Measurements from ENCODE around the gene SDCCAG8.

SDCCAG8 gene

DNA sequence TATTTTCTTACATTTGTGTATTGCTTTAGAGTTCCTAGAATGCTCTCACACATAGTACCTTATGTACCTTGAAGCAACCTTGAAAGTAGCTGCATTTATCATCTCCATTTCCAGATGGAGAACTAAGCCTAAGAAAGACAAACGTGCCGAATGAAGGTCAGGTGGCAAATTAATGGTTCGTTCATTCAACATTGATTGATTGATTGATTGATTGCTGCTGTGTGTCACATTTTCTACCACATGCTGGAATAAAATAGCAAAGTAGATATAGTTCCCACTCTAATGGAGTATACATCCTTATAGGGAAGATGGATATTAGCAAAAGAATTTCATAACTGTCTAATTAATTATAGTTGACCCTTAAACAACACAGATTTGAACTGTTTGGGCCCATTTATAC lies 172.2 kb downstream of the SDCCAG8 start:
- Histone ChIP-seq H3K27ac (no peak overlapping the region), H3K4me2 (ENCODE audit: low read length) (no peak overlapping the region), H3K27me3 (ENCODE audit: control insufficient read depth, insufficient read depth, low read length) (no peaks in the 10 kb centered on the region), H2AFZ (no peak overlapping the region), H3K9ac (no peak overlapping the region), H3K79me2 (no peaks in the 10 kb centered on the region), H3K4me1 (no peaks in the 10 kb centered on the region), H3K4me3 (ENCODE audit: low read depth, low read length) (no peak overlapping the region), H3K36me3 (ENCODE audit: control insufficient read depth, insufficient read depth, low read length) (no peaks in the 10 kb centered on the region), H3K9me3 (ENCODE audit: control insufficient read depth, low read length) (no peaks in the 10 kb centered on the region)
- TF ChIP-seq, protein P1, sequence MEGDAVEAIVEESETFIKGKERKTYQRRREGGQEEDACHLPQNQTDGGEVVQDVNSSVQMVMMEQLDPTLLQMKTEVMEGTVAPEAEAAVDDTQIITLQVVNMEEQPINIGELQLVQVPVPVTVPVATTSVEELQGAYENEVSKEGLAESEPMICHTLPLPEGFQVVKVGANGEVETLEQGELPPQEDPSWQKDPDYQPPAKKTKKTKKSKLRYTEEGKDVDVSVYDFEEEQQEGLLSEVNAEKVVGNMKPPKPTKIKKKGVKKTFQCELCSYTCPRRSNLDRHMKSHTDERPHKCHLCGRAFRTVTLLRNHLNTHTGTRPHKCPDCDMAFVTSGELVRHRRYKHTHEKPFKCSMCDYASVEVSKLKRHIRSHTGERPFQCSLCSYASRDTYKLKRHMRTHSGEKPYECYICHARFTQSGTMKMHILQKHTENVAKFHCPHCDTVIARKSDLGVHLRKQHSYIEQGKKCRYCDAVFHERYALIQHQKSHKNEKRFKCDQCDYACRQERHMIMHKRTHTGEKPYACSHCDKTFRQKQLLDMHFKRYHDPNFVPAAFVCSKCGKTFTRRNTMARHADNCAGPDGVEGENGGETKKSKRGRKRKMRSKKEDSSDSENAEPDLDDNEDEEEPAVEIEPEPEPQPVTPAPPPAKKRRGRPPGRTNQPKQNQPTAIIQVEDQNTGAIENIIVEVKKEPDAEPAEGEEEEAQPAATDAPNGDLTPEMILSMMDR (IDR thresholded peaks at IDR 0.05), result no peak

DNA sequence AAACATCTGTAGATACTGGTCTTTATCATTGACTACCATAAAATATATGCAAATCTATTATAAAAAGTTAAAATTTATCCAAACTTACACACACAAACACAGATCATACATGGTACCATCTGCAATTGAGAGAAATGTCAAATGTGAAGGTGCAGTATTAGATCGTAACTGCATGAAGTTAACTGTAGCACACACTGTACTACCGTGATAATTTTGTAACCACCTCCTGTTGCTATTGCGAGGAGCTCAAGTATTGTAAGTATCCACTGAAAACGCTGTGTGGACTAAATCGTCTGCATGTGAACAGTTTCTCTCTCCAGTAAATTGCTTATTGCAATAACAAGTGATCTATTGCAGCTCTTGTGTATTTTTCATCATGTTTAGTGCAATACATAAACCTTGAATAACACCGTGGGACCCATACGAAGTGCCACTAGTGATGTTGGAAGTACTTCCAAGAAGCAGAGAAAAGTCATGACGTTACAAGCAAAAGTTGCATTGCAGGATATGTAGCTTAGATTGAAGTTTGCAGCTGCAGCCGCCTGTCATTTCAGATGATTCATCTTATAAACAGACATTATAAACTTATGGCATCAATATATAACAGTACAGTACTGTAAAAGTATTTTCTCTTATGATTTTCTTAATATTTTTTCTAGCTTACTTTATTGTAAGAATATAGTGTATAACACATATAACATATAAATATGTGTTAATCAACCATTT lies 172.9 kb downstream of the SDCCAG8 start:
- Histone ChIP-seq H3K36me3 (ENCODE audit: control insufficient read depth, insufficient read depth, low read length) (no peaks in the 10 kb centered on the region), H3K4me3 (ENCODE audit: low read depth, low read length) (no peak overlapping the region), H3K27ac (no peak overlapping the region), H3K27me3 (ENCODE audit: control insufficient read depth, insufficient read depth, low read length) (no peaks in the 10 kb centered on the region), H3K4me2 (ENCODE audit: low read length) (no peak overlapping the region), H3K79me2 (no peaks in the 10 kb centered on the region), H3K9me3 (ENCODE audit: control insufficient read depth, low read length) (no peaks in the 10 kb centered on the region), H3K9ac (no peak overlapping the region), H3K4me1 (peaks cover 4% of the 10 kb centered on the region), H2AFZ (no peak overlapping the region)
- TF ChIP-seq, protein P1 (IDR thresholded peaks at IDR 0.05), result no peak

DNA sequence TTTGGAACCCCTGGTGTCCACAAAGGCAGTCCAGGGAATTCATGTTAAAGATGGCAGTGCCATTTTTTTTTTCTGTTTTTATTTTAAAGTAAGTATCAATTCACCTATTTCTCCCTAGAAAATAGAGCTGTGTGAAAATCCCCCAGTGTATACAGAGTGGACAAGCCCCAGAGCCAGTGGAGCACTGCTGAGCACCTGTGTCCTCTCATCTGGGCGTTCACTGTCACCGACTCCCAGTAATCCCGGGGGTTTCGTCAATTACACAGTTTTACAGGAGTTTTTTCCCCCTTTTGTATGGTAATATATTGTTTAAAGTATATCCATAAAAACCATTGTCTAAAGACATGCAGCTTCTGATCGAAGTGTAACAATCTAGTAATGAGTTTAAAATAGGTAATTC lies 175.8 kb downstream of the SDCCAG8 start:
- H3K9ac ChIP-seq, result no peak overlapping the region

DNA sequence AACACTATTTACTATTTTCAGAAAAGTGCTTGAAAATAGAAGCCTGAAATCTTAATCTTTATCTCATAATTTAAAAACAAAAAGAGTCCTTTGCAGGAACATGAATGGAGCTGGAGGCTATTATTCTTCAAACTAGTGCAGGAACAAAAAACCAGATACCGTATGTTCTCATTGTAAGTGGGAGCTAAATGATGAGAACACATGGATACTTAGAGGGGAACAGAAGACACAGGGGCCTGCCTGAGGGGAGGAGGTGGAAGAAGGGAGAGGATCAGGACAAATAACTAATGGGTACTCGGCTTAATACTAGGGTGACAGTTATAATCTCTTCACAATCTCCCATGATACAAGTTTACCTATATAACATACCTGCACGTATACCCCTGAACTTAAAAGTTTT lies 176.3 kb downstream of the SDCCAG8 start:
- no peak overlapping the region for H3K9ac ChIP-seq
- H3K27me3 ChIP-seq (ENCODE audit: control insufficient read depth, insufficient read depth, low read length), result no peaks in the 10 kb centered on the region
- TF ChIP-seq, protein P1 (IDR thresholded peaks at IDR 0.05), result no peak
- no peaks in the 10 kb centered on the region for H3K9me3 ChIP-seq (ENCODE audit: control insufficient read depth, low read length)
- no peak overlapping the region for H3K4me3 ChIP-seq (ENCODE audit: low read depth, low read length)
- H3K79me2 ChIP-seq, result no peaks in the 10 kb centered on the region
- no peak overlapping the region for H3K4me2 ChIP-seq (ENCODE audit: low read length)
- H2AFZ ChIP-seq, result no peak overlapping the region
- peaks cover 4% of the 10 kb centered on the region for H3K4me1 ChIP-seq
- no peak overlapping the region for H3K27ac ChIP-seq
- H3K36me3 ChIP-seq (ENCODE audit: control insufficient read depth, insufficient read depth, low read length), result no peaks in the 10 kb centered on the region

More for the DNA sequence above, 175.8 kb downstream of the SDCCAG8 start:
- H3K36me3 ChIP-seq (ENCODE audit: control insufficient read depth, insufficient read depth, low read length), result no peaks in the 10 kb centered on the region
- no peaks in the 10 kb centered on the region for H3K79me2 ChIP-seq
- no peaks in the 10 kb centered on the region for H3K27me3 ChIP-seq (ENCODE audit: control insufficient read depth, insufficient read depth, low read length)
- no peak overlapping the region for H3K4me3 ChIP-seq (ENCODE audit: low read depth, low read length)
- peaks cover 4% of the 10 kb centered on the region for H3K4me1 ChIP-seq
- TF ChIP-seq, protein P1 (IDR thresholded peaks at IDR 0.05), result no peak
- no peaks in the 10 kb centered on the region for H3K9me3 ChIP-seq (ENCODE audit: control insufficient read depth, low read length)
- H3K4me2 ChIP-seq (ENCODE audit: low read length), result no peak overlapping the region
- H2AFZ ChIP-seq, result no peak overlapping the region
- no peak overlapping the region for H3K27ac ChIP-seq
